Peyer's patch (tissue), 4 donors: ENCODE results near the gene DHX57.
"Not testable (repeated sequence)": the region's sequence is repeated elsewhere in the genome, so short reads cannot be mapped to it uniquely, and the experiment has no call there.

ENCODE experiments used
- CTCF ChIP-seq, 6 experiments: fragments of 450-650 bp in 4 of 6; fragments of 200-600 bp in 2 of 6; sonication (generic) in 1 of 6; IDR thresholded peaks; one replicate each; pipeline ENCODE4 v1.5.1; 2017 to 2019; ENCODE audit warnings: antibody characterized with exemption in 6 of 6, mild to moderate bottlenecking in 3 of 6, moderate library complexity in 1 of 6
- POLR2A ChIP-seq, 2 donors: fragments of 450-650 bp; IDR thresholded peaks; one replicate each; pipeline ENCODE4 v1.5.1; 2017; ENCODE audit warnings: antibody characterized with exemption in 2 of 2, mild to moderate bottlenecking in 2 of 2, moderate library complexity in 2 of 2

- not testable (repeated sequence) for TF ChIP-seq CTCF, POLR2A (IDR thresholded peaks at IDR 0.05)
Observed at GRCh38 chr2:38827539-38828145, 48.1 kb downstream of the DHX57 start.
